Psoas muscle (tissue), 8 donors: Measurements from ENCODE around the gene ADRB2. TPM values are rescaled to one million over a fixed set of nuclear protein-coding genes. Genes with fewer than 3 reads are reported as not detected.

Experiments
- ATAC-seq, 4 donors: fragments of 200-7000 bp; cut with Tn5 transposase; one replicate each; pipeline ENCODE4 v1.9.1; 2020; ENCODE audit warnings: moderate library complexity in 3 of 4, mild to moderate bottlenecking in 2 of 4
- DNase-seq, 2 donors: peaks; one replicate each; pipeline ENCODE4 v3.0.0-alpha.2; 2020
- H3K27ac ChIP-seq: fragments of 200-600 bp; one replicate; pipeline ENCODE4 v1.8.0; 2022
- H3K27me3 ChIP-seq, 3 donors: fragments of 200-600 bp in 1 of 3; one replicate each; pipeline versions ENCODE4 v1.6.1 to v1.8.0; 2013 to 2022; ENCODE audit warnings: low read length in 2 of 3, mild to moderate bottlenecking in 2 of 3, moderate library complexity in 1 of 3; ENCODE audit not compliant: insufficient read depth in 3 of 3
- H3K36me3 ChIP-seq, 2 donors: fragments of 200-600 bp in 1 of 2; one replicate each; pipeline versions ENCODE4 v1.6.1 to v1.8.0; 2013 to 2022; ENCODE audit warnings: low read depth in 1 of 2, mild to moderate bottlenecking in 1 of 2, moderate library complexity in 1 of 2; ENCODE audit not compliant: insufficient read depth in 1 of 2
- H3K4me1 ChIP-seq: fragments of 200-600 bp; one replicate; pipeline ENCODE4 v1.8.0; 2022
- H3K4me3 ChIP-seq: fragments of 200-600 bp; one replicate; pipeline ENCODE4 v1.8.0; 2022; ENCODE audit warnings: mild to moderate bottlenecking
- H3K9me3 ChIP-seq: fragments of 200-600 bp; one replicate; pipeline ENCODE4 v1.8.0; 2022
- CTCF ChIP-seq: fragments of 200-600 bp; IDR thresholded peaks from one replicate; pipeline ENCODE4 v1.8.0; 2022; ENCODE audit warnings: antibody characterized with exemption
- WGBS, 3 donors: extraction: QIAGEN DNeasy Blood & Tissue Kit; methylation state at CpG; one replicate each; pipeline versions ENCODE4 v1.1.6 to v1.1.7; 2013; 5-methylcytosine and 5-hydroxymethylcytosine counted together
- intact Hi-C, 2 donors: fragments of 100-400 bp; cut with DNase I; formaldehyde crosslinking; loops; one replicate each; pipeline versions ENCODE4 v1.11.0 to v1.14.2; 2022
- polyA plus RNA-seq, 3 donors: library from polyadenylated mRNA; stranded (reverse); fragments of 200-250 nt; gene quantifications; one replicate each; pipeline ENCODE4 v1.2.3, GENCODE V29; 2013
- total RNA-seq, 4 donors: library from RNA; stranded (reverse); fragmentation: NEBNext Ultra II Directional in 2 of 4; extraction: Animal tissue kit (Norgen Biotek cat#: 25700) in 2 of 4; gene quantifications; one replicate each; pipeline versions ENCODE4 v1.2.1 to v1.2.4, GENCODE V29; 2021 to 2023
- donor health status: healthy with polysubstance abuse.
- donor health status: DM: no; HTN: no; CAD: no; lungs with moderate emphysema.
- donor health status: Bipolar disorder and iron deficiency.
- donor health status: healthy.
- donor health status: DM: yes; HTN: yes; CAD: no.
- donor health status: DM: no; HTN: no; CAD: no.
- donor health status: DM: no; HTN: no; CAD: no.
- donor health status: DM: yes; HTN: yes; CAD: no.

Gene ADRB2
- total and polyA plus RNA-seq, 7 donors, result 1.3 to 11.1 (median 5.6) TPM

GRCh38 chr5:148817606-148818005 is 8.8 kb upstream of the ADRB2 start:
- Histone ChIP-seq H3K9me3 (no peaks in the 10 kb centered on the region), H3K36me3 (no peaks in the 10 kb centered on the region), H3K4me1 (no peaks in the 10 kb centered on the region), H3K4me3 (no peak overlapping the region), H3K27me3 (no peaks in the 10 kb centered on the region), H3K27ac (no peak overlapping the region)
- TF ChIP-seq CTCF, result no peak
- no peak for DNase-seq
- 80 to 93% (median 89%) methylated on average over 1 of the region's 1 CpG for WGBS, 3 donors
- intact Hi-C loops, result no loop called here
- ATAC-seq, result no peak

- Histone ChIP-seq H3K4me1 (peaks cover 8% of the 10 kb centered on the region), H3K36me3 (no peaks in the 10 kb centered on the region), H3K9me3 (no peaks in the 10 kb centered on the region), H3K4me3 (no peak overlapping the region), H3K27ac (no peak overlapping the region), H3K27me3 (no peaks in the 10 kb centered on the region)
- intact Hi-C loops, result loop anchor here (5.0 to 10.0 kb wide), 3 partner anchors 78 to 214 kb away; no protein-coding TSS in a partner anchor
- TF ChIP-seq CTCF, result peak; percentile 59
- 57 to 74% (median 69%) methylated on average over 6 of the region's 6 CpGs for WGBS, 3 donors
- DNase-seq (no peak), ATAC-seq (peak in 1 of 4 donors; percentile 62)
Measured at GRCh38 chr5:148820461-148821395, 5.7 kb upstream of the ADRB2 start.

GRCh38 chr5:148823871-148824270 is 2.5 kb upstream of the ADRB2 start:
- Histone ChIP-seq H3K36me3 (no peaks in the 10 kb centered on the region), H3K27ac (no peak overlapping the region), H3K27me3 (no peaks in the 10 kb centered on the region), H3K4me3 (no peak overlapping the region), H3K9me3 (no peaks in the 10 kb centered on the region), H3K4me1 (peaks cover 12% of the 10 kb centered on the region)
- TF ChIP-seq CTCF, result no peak
- DNase-seq, result no peak
- WGBS, 3 donors, result 82 to 89% (median 88%) methylated on average over 2 of the region's 2 CpGs
- ATAC-seq, result no peak
- intact Hi-C loops, result loop anchor here (5.0 to 10.0 kb wide), 3 partner anchors 82 to 211 kb away; no protein-coding TSS in a partner anchor

GRCh38 chr5:148825716-148826052 is 727 bp upstream of the ADRB2 start:
- ATAC-seq, result peak; percentile 39 to 58 (median 54)
- peaks cover 25% of the 10 kb centered on the region for H3K4me1 ChIP-seq
- H3K27ac ChIP-seq, result peak overlapping the region; percentile 96
- no peak for DNase-seq
- no peaks in the 10 kb centered on the region for H3K27me3 ChIP-seq
- no peaks in the 10 kb centered on the region for H3K36me3 ChIP-seq
- no peaks in the 10 kb centered on the region for H3K9me3 ChIP-seq
- 0 to 1% (median 0%) methylated on average over 9 of the region's 9 CpGs for WGBS, 3 donors
- H3K4me3 ChIP-seq, result peak overlapping the region; percentile 86
- intact Hi-C loops, result loop anchor here (5.0 to 10.0 kb wide), 6 partner anchors 127 to 287 kb away; no protein-coding TSS in a partner anchor
- TF ChIP-seq CTCF, result no peak
